ENCODE measurements around the gene ACACA. TPM values are rescaled to one million over a fixed set of nuclear protein-coding genes. Genes with fewer than 3 reads are reported as not detected.

The ACACA gene
- total RNA-seq, 1 donor from 2014 or later: 111 TPM

GRCh38 chr17:37098910-37099664 is 307.5 kb downstream of the ACACA start:
- DNase-seq (ENCODE audit: low spot score, unreplicated experiment): no peak
- Mint-ChIP-seq H3K4me3 (ENCODE audit: low read depth) (no peak overlapping the region), H3K4me1 (ENCODE audit: low read depth) (peaks cover 16% of the 10 kb centered on the region), H3K36me3 (ENCODE audit: insufficient read depth) (peaks cover 16% of the 10 kb centered on the region), H3K9me3 (ENCODE audit: low read depth) (no peaks in the 10 kb centered on the region), H3K27ac (peak overlapping the region; percentile 25), H3K27me3 (no peaks in the 10 kb centered on the region)
- TF ChIP-seq CTCF (IDR thresholded peaks at IDR 0.05; ENCODE audit: unreplicated experiment): no peak

GRCh38 chr17:37098152-37098551 is 308.5 kb downstream of the ACACA start:
- no peaks in the 10 kb centered on the region for H3K27me3 Mint-ChIP-seq
- no peak for DNase-seq (ENCODE audit: low spot score, unreplicated experiment)
- TF ChIP-seq CTCF (IDR thresholded peaks at IDR 0.05; ENCODE audit: unreplicated experiment): no peak
- no peak overlapping the region for H3K4me3 Mint-ChIP-seq (ENCODE audit: low read depth)
- no peak overlapping the region for H3K27ac Mint-ChIP-seq
- H3K9me3 Mint-ChIP-seq (ENCODE audit: low read depth): no peaks in the 10 kb centered on the region
- peaks cover 19% of the 10 kb centered on the region for H3K36me3 Mint-ChIP-seq (ENCODE audit: insufficient read depth)
- H3K4me1 Mint-ChIP-seq (ENCODE audit: low read depth): peaks cover 14% of the 10 kb centered on the region

- H3K27ac Mint-ChIP-seq: no peak overlapping the region
- no peak for DNase-seq (ENCODE audit: low spot score, unreplicated experiment)
- H3K27me3 Mint-ChIP-seq: no peaks in the 10 kb centered on the region
- no peak for TF ChIP-seq CTCF (IDR thresholded peaks at IDR 0.05; ENCODE audit: unreplicated experiment)
- no peaks in the 10 kb centered on the region for H3K9me3 Mint-ChIP-seq (ENCODE audit: low read depth)
- peaks cover 12% of the 10 kb centered on the region for H3K4me1 Mint-ChIP-seq (ENCODE audit: low read depth)
- no peak overlapping the region for H3K4me3 Mint-ChIP-seq (ENCODE audit: low read depth)
- peaks cover 19% of the 10 kb centered on the region for H3K36me3 Mint-ChIP-seq (ENCODE audit: insufficient read depth)
These were observed 309.5 kb downstream of the ACACA start for GRCh38 chr17:37097154-37097553.

GRCh38 chr17:37096071-37096470 is 310.6 kb downstream of the ACACA start:
- Mint-ChIP-seq H3K9me3 (ENCODE audit: low read depth) (no peaks in the 10 kb centered on the region), H3K4me1 (ENCODE audit: low read depth) (peaks cover 14% of the 10 kb centered on the region), H3K27ac (no peak overlapping the region), H3K36me3 (ENCODE audit: insufficient read depth) (peaks cover 19% of the 10 kb centered on the region), H3K4me3 (ENCODE audit: low read depth) (no peak overlapping the region), H3K27me3 (no peaks in the 10 kb centered on the region)
- DNase-seq (ENCODE audit: low spot score, unreplicated experiment): no peak
- TF ChIP-seq CTCF (IDR thresholded peaks at IDR 0.05; ENCODE audit: unreplicated experiment): no peak

GRCh38 chr17:37094391-37094790 is 312.2 kb downstream of the ACACA start:
- Mint-ChIP-seq H3K36me3 (ENCODE audit: insufficient read depth) (peaks cover 17% of the 10 kb centered on the region), H3K27me3 (no peaks in the 10 kb centered on the region), H3K9me3 (ENCODE audit: low read depth) (no peaks in the 10 kb centered on the region), H3K27ac (no peak overlapping the region), H3K4me3 (ENCODE audit: low read depth) (no peak overlapping the region), H3K4me1 (ENCODE audit: low read depth) (peaks cover 29% of the 10 kb centered on the region)
- TF ChIP-seq CTCF (IDR thresholded peaks at IDR 0.05; ENCODE audit: unreplicated experiment): no peak
- DNase-seq (ENCODE audit: low spot score, unreplicated experiment): no peak
